Transverse colon (tissue), 4 donors: ENCODE data around the gene IFNA5.

Experiments
- EP300 ChIP-seq: sonication (generic); formaldehyde crosslinking; IDR thresholded peaks from one replicate; pipeline ENCODE4 v1.6.1; 2017; ENCODE audit warnings: antibody characterized with exemption, low read depth
- POLR2A ChIP-seq: fragments of 450-650 bp; IDR thresholded peaks from one replicate; pipeline ENCODE4 v1.6.1; 2016; ENCODE audit warnings: antibody characterized with exemption, mild to moderate bottlenecking, moderate library complexity
- POLR2AphosphoS5 ChIP-seq, 3 donors: sonication (generic); formaldehyde crosslinking; IDR thresholded peaks; one replicate each; pipeline ENCODE4 v1.6.1; 2016; ENCODE audit warnings: antibody characterized with exemption in 3 of 3
- TF ChIP-seq, protein P1 (sequence below), 5 experiments: fragments of 200-600 bp in 3 of 5; fragments of 450-650 bp in 2 of 5; sonication (generic) in 3 of 5; IDR thresholded peaks; 1 replicate in 2 of 5; 2 replicates in 3 of 5; pipeline ENCODE4 v1.5.1; 2016 to 2017; ENCODE audit warnings: antibody characterized with exemption in 5 of 5, inconsistent platforms in 3 of 5, mild to moderate bottlenecking in 2 of 5, moderate library complexity in 1 of 5

DNA sequence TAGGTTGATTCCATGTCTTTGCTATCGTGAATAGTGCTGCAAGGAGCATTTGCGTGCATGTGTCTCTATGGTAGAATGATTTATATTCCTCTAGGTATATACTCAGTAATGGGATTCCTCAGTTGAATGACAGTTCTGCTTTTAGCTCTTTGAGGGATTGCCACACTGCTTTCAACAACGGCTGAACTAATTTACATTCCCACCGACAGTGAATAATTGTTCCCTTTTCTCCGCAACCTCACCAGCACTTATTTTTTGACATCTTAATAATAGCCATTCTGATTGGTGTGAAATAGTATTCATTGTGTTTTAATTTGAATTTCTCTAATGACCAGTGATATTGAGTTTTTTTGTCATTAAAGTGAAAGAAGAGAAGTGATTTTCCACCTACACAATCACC is 18.5 kb downstream of the IFNA5 start:
- no peak for TF ChIP-seq EP300
- TF ChIP-seq, protein P1, sequence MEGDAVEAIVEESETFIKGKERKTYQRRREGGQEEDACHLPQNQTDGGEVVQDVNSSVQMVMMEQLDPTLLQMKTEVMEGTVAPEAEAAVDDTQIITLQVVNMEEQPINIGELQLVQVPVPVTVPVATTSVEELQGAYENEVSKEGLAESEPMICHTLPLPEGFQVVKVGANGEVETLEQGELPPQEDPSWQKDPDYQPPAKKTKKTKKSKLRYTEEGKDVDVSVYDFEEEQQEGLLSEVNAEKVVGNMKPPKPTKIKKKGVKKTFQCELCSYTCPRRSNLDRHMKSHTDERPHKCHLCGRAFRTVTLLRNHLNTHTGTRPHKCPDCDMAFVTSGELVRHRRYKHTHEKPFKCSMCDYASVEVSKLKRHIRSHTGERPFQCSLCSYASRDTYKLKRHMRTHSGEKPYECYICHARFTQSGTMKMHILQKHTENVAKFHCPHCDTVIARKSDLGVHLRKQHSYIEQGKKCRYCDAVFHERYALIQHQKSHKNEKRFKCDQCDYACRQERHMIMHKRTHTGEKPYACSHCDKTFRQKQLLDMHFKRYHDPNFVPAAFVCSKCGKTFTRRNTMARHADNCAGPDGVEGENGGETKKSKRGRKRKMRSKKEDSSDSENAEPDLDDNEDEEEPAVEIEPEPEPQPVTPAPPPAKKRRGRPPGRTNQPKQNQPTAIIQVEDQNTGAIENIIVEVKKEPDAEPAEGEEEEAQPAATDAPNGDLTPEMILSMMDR (IDR thresholded peaks at IDR 0.05) = no peak
- no peak for TF ChIP-seq POLR2AphosphoS5 (IDR thresholded peaks at IDR 0.05)
- no peak for TF ChIP-seq POLR2A
